Middle frontal gyrus (tissue), 1 donor: ENCODE results near the gene UBE2L6.

ENCODE experiments used
- DNase-seq: peaks from one replicate; pipeline ENCODE4 v3.0.0-alpha.2; 2015; ENCODE audit warnings: low spot score; ENCODE audit errors: extremely low spot score

The UBE2L6 gene

DNA sequence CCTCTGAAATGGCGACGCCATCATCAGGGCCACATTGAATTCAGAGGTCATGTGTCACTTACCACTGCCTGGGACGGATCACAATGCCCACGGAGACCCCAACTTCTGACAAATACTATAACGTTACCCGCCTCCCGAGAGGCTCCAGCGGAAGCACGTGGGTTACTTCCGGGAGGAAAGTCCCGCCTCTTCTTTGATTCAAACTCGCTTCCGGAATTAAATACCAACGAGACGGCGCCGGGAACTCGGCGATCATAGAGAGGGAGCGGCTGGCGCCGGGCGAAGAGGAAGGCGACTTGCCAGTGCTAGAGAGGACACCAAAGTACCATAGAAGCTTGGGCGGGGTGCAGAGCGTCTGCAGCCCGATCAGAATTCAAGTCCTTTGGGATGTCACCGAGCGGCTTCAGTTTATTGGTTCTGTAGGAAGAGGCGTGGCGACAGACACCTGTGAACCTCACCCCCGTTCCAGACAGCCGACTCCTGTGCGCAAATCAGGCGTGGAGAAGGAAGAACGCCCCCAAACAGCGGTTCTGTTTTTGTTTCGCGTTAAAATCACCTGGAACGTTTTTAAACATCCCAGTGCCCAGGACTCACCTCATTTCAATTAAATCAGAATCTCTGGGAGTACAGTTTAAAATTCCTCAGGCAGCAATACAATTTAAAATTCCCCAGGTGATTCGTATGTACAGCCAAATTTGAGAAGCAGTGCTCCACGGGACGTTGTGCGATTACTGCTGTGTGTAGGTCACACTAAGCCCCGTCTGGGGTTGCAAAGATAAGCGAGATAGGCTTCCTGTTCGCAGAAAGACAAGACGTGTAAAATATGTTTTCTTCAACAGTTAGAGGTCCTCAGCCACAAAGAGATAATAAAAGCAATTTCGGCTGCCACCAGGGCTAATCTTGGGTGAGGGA is 36.6 kb downstream of the UBE2L6 start, which contains the start of gene TIMM10:
TIMM10 (minus strand) TSS at position 159 of the 912 bp plus-strand sequence. CDS start 565 bp downstream, outside the sequence.
- DNase-seq, result peak; percentile 97

DNA sequence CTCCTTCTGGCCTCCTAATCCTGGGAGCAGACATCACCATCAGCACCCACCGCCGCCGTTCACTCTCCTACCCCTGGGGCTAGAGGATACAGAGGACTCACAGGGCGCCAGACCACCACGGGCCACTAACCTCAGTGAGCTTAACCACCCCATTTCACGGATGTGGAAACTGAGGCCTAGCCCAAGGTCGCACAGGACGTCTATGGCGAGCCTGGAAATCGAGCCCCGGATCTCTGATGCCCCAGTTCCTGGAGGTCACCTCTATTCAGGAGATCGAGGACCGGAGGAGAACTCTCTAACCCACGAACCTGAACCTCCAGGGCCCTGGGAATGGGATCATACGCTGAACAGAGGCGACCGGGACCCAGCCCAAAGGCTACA is 37.3 kb downstream of the UBE2L6 start:
- DNase-seq, result no peak

DNA sequence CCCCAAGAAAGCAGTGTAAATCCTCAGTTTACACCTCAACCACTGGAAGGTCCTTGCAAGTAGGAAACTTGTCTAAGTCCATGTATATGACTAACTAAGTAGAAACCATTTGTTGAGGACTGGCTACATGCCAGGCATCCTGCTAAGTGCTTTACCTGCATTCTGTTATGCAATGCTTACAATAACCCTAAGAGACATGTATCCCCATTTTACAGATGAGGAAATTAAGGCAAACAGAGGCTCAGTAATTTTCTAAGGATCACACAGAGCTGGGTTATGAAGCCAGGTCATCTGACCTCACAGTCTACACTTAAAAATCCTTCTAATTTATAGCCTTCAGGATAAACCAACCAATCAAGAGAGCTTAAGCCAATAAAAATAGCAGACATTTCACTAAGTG is 38.5 kb downstream of the UBE2L6 start:
- no peak for DNase-seq

DNA sequence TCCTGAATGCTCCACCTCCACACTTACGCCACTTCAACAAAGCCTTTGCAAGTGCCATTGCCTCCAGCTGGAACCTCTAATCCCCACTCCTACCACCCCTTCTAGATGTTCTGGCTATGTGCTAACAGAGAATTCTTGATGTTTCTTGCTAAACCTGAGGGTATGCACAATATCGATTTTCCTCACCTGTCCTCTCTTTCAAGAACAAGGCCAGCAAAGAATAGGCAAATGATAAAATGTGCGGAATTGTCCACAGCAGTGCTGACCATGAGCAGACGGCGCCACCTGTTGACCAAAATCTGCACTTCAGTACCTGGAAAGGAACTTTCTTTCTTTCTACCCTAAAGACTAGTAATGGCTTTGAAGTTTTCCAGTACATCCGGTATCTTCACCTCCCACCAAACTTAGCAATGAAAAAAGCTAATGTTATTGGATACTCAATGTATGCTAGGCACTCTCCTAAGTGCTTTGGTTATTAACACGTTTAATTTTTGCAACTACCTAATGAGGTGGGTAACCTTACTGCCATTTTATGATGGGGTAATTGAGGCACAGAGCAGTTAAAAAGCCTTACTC is 40.3 kb downstream of the UBE2L6 start:
- peak; percentile 45 for DNase-seq

DNA sequence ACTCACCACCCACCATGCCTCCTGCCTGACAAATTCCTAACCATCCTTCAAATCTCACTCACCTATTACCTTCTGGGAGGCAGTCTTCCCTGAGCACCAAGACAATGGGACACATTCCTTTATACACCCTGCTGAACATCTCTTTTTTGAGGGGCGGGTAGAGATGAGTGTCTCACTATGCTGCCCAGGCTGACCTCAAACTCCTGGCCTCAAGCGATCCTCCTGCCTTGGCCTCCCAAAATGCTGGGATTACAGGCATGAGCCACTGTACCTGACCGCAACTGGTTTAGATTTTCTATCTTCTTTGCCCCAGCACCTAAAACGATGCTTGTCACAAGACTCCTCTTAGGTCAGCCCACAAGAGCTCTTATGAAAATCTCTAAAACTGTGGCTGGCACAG is 44.1 kb downstream of the UBE2L6 start:
- no peak for DNase-seq

DNA sequence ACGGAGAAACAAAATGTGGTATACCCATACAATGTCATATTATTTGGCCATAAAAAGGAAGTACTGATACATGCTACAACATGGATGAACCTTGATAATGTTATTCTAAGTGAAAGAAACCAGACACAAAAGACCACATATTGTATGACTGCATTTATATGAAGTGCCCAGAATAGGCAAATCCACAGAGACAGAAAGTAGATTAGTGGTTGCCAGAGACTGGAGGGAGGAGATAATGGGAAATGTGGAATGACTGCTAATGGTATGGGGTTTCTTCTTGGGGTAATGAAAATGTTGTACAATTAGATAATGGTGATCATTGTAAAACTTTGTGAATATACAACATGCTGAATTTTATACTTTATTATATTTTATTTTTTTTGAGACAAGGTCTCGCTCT is 46.4 kb downstream of the UBE2L6 start:
- DNase-seq, result no peak

DNA sequence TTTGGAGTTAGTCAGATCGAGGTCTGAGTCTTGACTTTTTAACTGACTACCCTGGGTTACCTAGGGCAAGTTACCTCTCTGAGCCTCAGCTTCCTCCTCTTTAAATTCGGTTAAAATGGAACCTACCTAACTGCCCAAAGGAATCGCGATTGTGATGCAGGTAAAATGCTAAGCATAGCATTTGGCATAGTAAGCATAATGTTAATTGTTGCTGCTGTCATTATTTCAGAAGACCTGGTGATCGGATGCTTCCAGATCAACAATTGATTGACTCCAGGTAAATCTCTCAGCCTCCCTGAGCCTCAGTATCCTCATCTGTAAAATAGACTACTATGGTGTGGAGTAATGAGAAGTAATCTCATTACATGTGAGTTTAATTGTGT is 51.4 kb downstream of the UBE2L6 start:
- DNase-seq, result no peak

DNA sequence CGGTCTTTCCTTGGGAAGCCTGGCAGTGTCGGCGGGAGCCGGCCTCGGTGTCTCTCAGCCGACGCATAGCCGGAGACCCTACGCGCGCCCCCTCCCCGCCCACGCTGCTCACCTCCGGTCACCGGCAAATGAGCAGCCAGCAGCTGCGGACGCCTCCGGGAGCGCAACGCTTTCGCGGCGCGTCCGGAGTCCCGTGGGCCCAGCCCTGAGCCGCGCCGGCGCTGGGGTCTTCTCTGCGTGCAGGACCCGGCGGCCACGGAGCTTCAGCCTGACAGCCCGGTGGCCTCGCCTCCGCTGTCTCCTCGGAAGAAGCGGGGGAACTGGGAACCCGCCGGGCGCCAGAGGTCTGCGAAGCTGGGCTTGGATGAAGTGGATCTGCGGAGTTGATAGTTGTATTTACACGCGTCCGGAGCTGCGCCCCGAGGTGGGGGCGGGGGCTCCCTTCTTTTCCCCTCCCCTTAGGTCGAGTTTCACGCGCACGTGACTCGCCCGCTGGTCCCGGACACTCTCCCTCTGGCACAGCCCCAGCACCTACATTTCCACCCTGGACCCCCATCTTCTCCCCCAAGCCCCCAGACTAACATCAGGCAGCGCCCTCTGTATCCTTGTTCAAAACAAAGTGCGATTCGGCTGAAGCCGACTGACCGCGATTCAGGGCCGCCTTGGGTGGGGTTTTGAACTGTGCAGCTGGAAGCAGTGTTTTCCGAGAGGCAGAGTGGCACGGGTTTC is 52.0 kb downstream of the UBE2L6 start, which contains the start of gene SLC43A1:
SLC43A1 (minus strand) TSS at position 371 of the 729 bp plus-strand sequence. CDS start 1,591 bp downstream, outside the sequence.
- no peak for DNase-seq

DNA sequence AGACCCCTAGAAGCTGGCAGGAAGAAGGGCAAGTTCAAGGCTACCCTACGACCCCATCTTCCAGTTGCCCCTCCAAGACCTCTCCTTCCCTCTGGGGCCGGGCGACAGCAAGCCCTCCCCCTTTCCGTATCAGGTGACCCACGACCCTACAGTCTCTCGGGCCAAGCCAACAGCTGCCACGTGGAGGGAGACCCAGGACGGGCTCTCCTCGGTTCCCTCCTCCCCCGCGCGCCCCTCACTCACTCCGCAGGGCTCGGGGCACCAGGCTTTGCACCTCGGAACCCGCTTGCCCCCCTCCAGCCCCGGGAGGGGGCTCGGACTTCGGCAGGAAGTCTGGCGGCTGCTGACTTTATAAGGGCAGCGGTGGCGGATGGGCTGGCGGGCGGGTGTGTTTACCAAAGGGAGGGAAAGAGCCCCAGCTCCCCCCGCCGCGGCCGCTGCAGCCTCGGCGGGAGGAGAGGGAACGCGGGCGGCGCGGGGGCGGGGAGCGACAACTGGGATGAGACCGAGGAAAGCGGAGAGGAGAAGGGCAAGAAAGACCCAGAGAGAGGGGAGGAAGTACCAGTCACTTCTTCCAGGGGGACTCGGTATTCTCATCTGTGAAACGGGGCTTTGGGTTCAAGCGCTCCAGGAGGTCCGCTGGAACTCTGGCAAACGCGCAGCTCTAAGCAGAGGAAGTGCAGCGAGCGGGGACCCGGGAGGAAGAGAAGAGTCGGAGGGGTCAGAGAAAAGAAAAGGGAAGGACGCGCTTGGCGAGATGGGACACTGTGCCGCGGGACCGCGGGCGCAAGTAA is 52.7 kb downstream of the UBE2L6 start:
- no peak for DNase-seq

DNA sequence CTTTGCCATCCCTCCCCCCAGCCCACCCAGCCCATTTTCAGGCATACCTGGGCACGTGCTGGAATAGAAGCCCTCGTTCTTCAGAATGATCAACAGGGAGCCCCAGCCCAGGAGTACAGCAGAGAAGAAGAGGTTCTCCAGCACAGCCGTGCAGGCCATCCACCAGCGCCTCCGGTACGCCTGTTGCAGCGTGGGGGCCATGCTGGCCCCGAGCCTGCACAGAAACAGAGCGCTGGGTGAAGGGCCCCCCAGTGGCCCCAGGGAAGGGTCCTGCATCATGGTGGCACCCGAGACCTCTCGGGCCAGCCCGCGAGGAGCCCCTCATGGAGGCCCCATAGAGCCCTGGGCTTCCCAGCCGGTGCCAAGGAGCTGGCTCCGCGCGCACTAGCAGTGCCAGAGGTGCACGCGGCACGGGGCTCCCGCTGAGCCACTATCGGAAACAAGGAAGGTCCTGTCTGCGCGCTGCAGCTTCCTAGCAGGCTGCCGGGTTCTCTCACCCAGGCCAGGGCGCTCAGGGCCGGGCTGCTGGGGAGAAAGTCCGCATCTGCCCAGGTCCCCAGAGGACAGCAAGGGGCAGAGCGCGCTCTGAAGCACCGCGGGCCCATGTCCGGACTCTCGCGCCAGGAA is 53.4 kb downstream of the UBE2L6 start:
- no peak for DNase-seq

DNA sequence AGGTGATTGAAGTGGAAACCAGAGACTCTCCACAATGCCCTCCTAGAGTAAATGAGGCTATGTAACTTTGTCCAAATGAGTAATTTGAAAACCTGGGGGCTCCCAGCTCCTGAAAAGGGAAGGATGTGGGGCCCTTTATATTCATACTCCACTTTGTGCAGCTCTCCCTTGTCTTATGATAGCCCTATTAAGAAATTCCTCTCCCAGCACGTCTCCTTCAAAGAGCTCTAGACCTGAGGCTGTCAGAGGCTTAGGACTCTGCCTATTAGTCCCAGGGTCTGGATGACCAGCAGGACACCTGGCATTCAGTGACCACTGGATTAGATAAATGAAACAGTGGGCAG is 54.0 kb downstream of the UBE2L6 start:
- no peak for DNase-seq

DNA sequence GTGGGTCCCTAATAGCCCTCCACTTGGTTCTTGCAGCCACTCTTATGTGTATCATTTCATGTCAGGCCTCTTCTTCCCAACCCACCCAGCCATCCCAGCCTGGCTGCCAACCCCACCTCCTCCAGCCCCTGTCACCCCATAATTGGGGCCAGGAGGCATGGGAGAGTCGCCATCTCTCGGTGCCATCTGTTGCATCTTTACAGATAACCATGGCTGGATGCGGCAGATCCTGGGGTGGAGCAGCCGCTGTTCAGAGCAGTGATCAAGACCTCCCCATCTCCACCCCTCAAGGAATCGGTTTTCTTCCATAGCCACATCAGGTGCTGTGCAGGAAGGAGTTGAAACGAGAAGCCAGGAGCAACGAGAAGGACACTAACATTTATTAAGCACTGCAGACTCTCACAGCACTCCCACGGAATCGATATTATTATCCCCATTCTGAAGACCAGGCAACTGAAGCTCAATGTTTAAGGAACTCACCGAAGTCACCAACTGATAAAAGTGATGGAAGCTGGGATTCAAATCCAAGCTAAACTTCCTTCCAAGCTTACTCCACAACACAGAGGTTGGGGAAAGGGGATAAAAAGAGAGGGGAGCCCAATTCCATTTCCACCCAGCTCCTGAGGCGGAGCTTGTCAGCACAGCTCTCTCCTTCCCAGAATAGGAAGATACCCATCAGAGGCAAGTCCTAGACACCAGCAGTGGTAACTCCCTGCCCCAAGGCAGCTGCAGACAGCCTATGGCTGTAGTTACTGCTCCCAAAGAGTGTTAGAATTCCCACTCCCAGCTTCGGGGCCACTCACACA is 54.6 kb downstream of the UBE2L6 start:
- no peak for DNase-seq

DNA sequence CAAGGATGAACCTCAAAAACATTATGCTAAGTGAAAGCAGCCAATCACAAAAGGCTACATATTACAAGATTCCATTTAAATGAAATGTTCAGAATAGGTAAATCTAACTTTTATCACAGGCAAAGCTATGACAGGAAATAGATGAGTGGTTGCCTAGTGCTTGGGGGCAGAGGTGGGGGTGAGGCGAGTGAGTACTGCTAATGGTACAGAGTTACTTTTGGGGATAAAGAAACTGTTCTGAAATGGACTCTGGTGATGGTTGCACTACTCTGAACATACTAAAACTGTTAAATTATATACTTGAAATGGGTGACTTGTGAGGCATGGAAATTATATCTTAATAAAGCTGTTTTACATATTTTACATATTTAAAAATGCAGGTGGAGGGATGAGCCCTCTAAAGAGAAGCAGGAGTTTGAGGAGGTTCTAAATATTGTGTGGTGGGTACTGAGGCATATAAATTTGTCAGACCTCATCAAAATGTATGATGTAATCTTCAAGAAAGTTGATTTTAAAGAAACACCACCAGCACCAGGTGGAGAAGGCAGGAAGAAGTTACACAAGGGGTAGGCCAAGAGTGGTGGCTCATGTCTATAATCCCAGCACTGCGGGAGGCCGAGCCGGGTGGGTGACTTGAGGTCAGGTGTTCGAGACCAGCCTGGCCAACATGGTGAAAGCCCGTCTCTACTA is 55.6 kb downstream of the UBE2L6 start:
- DNase-seq, result no peak

DNA sequence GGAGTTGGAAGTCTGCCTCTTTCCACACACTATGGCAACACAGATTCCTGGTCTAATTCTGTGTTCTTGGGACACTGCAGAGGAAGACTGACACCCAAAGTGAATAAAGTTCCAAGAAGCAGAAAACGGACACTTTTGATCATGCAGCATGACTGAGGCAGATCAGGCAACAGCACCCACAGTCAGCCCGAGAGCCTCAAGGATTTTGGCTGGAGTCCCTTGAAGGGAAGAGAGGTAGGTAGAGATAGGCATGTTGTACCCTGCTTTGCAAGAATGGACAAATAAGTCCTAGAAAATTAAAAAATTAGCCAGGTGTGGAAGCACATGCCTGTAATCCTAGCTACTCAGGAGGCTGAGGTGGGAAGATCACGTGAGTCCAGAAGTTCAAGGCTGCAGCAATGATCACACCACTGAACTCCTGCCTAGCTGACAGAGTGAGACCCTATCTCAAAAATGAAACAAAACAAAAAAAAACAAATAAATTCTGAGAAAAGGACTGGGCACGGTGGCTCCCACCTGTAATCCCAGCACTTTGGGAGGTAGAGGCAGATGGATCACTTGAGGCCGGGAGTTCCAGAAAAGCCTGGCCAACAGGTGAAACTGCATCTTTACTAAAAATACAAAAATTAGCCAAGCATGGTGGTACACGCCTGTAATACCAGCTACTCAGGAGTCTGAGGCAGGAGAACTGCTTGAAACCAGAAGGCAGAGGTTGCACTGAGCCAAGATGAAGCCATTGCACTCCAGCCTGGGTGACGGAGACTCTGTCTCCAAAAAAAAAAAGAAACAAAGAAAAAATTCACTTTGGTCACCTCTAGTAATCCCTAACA is 58.9 kb downstream of the UBE2L6 start:
- no peak for DNase-seq

DNA sequence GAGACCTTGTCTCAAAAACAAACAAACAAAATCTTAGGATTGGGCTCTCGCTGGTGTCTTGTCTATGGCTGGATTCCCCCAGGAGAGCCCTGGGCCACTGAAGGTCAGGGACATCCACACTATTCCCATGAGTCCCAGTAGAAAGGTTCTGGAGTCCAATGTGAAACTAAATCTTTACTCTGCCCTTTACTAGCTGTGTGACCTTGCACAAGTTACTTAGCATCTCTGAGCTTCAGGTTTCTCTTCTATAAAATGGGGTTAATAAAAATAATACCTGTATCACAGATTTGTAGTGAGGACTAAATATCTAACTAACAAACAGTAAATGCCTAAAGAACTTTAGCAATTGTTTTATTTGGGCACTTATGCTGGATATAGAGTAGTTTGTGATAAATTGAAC is 61.0 kb downstream of the UBE2L6 start:
- no peak for DNase-seq

DNA sequence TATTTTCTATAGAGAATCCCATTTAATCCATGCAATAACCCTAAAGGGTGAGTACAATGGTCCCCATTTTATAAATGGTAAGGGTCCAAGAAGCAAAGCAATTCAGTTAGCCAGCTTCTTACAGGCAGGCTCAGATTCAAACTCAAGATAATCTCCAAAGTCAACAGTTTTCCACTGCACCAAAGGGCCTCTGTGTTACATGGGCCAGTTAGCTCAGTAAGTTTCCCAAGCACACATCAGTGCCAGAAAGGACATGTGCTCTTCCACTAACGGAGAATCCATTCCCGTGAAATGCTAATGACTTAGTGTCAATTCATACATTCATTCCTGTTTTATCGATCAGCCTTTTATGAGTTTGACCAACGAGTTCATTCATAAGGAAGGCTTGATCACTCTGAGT is 63.0 kb downstream of the UBE2L6 start:
- DNase-seq, result no peak

DNA sequence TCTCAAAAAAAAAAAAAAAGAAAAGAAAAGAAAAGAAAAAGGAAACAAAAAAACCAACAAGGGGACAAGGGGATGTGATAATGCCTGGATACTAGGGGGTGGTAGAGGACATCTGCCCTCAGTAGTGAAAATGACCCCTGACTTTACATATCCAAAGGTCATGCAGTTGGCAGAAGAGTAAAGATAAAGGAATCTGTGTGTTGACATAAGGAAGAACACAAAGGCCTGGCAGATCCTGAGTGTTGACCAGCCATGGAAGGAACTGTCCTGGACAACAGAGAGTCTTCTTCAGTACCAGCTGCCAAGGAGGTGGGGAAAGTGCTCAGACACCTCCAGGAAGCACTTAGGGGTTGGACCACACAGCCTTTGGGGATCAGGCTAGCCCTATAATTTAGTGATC is 64.6 kb downstream of the UBE2L6 start:
- no peak for DNase-seq

DNA sequence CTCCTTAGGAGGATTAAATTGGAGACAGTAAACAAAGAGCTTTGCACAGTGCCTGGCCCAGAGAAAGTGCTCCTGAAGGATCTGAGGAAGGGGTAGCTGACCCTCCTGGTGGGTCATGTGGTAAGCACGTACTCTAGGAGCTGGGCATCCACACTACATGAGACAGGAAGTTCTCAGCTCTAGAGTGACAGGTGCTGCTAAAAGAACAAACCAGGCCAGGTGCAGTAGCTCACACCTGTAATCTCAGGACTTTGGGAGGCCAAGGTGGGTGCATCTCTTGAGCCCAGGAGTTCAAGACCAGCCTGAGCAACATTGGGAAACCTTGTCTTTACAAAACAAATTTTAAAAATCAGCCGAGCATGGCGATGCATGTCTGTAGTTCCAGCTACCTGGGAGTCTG is 65.1 kb downstream of the UBE2L6 start:
- DNase-seq, result no peak

DNA sequence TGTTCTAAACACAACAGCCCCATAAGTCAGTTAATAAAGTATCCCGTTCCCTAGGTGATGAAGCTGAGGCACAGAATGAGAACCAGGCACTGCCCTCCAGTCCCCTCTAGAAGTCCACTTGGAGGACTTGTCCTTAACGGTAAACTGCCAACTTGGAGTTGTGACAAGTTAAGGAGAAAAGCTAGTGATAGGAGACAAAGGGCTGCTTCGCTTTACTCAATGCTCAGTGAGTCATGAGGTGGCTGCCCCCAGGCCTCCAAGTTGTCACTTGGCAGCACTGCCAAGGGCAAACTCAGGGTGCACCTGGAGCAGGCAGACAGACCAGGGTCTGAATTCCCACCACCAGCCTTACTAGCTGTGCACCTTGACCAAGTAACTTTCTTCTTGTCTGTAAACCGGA is 65.5 kb downstream of the UBE2L6 start:
- no peak for DNase-seq
